GM19438 (cell line): ENCODE results near the gene SMIM41.

ENCODE experiments used
- ATAC-seq: cut with Tn5 transposase; IDR thresholded peaks from one replicate; pipeline ENCODE4 v1.9.1; 2021; ENCODE audit warnings: low read depth; ENCODE audit not compliant: unreplicated experiment

The SMIM41 gene

DNA sequence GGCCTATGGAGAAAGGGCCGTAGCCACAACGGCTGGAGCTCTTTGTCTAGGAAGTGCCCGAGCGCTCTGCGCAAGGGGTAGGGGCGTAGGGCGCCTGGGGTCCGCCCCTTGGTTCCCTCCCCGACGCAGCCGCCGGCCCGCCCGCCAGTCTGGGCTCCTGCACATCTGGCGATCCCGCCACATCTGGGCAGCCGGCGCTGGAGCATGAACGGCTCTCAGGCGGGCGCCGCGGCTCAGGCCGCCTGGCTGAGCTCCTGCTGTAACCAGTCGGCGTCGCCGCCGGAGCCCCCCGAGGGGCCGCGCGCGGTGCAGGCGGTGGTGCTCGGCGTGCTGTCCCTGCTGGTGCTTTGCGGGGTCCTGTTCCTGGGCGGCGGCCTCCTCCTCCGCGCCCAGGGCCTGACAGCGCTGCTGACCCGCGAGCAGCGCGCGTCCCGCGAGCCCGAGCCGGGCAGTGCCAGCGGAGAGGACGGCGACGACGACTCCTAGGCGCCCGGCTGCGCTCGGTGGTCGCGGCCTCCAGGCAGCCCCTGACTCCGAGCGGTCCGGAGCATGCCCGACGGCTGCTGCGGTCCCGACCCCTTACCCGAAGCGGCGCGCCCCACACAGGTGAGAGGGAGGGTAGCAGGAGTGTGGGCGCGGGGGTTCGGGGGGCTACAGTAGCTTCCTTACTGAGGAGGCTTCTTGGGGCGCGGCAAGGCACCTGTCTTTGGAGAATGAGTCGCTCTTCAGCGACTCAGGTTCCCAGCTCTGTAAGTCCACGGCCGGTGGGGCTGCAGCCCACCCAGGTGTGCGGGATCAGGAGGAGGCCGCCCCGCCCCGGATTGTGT, at the start of gene SMIM41:
Gene SMIM41 (plus strand): TSS at position 129 of the 827 bp plus-strand sequence. CDS start 76 bp downstream, at position 205.
- ATAC-seq, result no peak

DNA sequence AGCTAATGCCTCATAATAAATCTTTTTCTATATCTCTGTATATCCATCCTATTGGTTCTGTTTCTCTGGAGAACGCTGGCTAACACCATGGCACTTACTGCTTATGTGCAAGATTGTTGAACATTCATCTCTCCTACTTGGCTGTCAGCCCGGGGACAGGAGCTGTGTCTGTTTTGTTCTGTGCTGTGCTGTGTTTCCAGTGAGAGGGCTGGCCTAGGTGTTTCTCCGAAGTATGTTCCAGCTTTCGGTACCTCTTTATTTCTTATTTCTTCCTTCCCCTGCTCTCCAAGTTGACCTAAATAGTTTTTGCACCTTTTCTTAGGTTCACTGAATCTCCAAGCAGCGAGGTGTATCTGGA, 47.1 kb upstream of the SMIM41 start:
- no peak for ATAC-seq

DNA sequence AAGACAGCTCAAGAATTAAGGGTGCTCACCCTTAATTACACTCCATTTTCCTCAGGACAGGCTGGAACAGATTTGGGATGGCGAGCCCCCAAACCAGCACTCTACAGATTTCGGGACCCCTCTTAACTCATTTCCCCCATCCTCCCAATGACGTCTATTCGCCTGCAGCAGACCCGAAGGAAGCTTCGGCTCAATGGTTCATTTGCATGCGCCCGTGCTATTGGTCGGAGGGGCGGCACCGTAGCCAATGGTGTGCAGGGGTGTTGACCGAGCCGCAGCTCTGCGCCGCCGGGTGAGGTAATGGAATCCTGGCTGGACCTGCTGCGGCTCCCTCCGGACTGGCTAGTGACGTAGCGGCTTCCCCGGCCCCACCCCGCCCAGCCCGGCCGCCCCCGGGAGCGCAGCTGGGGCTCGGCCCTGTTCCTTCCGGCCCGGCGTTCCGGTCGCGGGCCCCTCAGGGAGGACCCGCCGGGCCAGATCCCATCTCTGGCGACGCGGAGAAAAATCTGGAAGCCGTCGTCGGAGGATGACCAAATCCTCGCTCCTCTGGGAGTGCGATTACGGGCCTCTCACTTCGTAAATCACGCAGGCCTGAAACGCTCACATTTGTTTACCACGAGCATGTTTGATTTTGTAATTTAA, 46.6 kb upstream of the SMIM41 start:
- ATAC-seq, result peak; percentile 91

GRCh38 chr12:52033446-52034140, 45.9 kb upstream of the SMIM41 start:
- ATAC-seq, result no peak

DNA sequence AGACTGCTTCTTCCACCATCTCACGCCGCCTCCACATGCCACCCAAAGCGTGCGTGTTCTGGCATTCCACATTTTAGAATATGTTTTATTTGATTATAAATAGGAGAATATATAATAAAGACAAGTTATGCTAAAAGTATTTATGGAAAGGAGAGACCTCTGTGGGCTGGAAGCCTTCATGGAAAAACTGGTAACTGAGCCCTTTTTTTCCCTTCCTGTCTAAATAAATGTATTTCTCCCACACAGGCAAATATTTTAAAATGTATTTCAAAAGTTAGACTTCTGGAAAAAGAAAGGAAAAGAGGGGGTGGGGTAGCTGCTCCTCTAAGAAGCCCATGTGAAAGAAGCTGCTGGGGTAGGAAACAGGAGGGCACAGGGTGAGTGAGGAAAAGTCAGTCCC, 44.3 kb upstream of the SMIM41 start:
- no peak for ATAC-seq

DNA sequence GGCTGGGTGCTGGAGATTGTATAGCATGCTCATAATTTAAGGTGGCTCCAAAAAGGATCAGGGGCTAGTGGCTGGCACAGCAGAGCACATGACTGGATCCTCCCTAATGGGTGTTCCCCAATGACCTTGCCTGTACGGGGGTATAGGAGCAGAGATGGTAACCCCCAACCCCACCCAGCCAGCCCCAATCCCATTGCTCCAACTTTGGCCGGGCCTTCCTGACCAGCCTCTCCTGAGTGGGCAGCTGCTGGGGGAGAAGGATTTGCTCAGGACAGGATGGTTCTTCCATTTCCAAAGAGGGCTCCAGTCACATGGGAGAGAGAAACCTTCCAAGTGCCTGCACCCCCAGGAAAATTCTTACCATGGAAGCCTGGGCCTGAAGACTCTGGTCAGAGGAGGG, 43.6 kb upstream of the SMIM41 start:
- no peak for ATAC-seq

GRCh38 chr12:52036587-52037171, 42.8 kb upstream of the SMIM41 start:
- no peak for ATAC-seq

DNA sequence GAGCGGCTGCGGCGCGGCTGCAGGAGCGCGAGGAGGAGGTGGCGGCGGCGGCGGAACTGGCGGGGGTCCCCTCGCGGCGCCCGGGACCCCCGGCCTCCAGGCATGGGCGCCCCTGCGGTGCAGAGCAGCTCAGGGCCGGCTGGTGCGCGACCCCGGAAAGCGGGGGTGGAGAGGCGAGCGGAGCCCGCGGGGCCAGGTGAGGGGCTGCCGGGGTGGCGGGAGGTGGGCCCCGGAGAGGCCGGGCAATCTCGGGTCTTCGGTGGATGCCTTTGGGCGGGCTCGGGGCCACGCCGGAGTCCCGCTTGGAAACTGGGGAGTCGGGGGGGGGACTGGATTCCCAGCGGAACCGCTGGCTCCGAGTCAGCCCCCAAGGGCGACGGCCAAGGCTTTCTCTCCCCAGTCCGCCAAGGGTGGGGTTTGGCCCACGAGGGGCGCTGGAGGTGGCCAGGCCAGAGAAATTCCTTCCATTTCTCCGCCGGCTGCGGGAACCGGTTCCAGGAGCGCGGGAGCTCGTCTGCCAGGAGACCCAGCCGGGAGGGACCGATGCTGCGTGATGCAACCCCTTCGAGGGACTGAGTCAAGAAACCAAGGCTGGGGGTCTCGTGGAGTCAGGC, 42.1 kb upstream of the SMIM41 start:
- ATAC-seq, result no peak

DNA sequence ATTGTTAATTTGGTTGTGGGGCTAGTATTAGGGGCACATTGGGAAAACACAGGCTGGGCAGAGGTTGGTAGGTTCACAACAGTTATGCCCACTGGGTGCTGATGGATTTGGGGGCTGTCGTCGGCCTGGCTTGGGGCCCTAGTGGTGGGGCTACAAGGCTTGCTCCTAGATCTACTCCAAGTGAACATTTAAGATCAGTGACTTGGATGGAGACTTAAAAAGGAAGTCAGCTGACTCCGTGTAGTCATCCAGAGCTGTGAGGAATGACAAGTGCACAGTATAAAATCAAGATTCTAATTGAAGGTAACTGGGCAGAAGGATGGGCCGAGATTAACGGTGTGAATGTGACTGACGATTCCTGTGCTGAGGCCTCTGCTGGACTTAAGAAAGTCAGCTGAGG, 41.1 kb upstream of the SMIM41 start:
- no peak for ATAC-seq

- ATAC-seq, result no peak
Measured at GRCh38 chr12:52041035-52041434, 38.5 kb upstream of the SMIM41 start.

DNA sequence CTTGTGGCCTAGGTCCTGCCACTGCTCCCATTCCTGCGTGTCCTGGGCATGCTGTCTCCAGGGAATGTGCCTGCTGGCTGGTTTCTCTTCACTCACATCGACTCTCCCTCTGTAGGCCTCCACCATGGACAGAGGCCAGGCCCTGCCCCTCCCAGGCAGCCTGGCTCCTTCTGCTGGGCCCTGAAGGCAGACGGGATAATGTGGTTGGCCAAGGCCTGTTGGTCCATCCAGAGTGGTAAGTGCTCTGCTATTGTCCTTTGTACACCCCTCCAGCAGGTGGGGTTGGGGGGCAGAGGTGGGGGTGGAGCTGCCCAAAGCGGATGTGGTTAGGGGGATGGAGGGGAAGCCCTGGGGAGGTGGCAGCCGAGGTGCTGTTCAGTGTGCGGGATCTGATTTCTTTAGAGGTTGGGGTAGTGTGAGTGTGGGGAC, 37.8 kb upstream of the SMIM41 start:
- no peak for ATAC-seq

GRCh38 chr12:52042706-52043385, 36.7 kb upstream of the SMIM41 start:
- ATAC-seq, result no peak

GRCh38 chr12:52043386-52044212, 35.9 kb upstream of the SMIM41 start:
- ATAC-seq, result no peak

DNA sequence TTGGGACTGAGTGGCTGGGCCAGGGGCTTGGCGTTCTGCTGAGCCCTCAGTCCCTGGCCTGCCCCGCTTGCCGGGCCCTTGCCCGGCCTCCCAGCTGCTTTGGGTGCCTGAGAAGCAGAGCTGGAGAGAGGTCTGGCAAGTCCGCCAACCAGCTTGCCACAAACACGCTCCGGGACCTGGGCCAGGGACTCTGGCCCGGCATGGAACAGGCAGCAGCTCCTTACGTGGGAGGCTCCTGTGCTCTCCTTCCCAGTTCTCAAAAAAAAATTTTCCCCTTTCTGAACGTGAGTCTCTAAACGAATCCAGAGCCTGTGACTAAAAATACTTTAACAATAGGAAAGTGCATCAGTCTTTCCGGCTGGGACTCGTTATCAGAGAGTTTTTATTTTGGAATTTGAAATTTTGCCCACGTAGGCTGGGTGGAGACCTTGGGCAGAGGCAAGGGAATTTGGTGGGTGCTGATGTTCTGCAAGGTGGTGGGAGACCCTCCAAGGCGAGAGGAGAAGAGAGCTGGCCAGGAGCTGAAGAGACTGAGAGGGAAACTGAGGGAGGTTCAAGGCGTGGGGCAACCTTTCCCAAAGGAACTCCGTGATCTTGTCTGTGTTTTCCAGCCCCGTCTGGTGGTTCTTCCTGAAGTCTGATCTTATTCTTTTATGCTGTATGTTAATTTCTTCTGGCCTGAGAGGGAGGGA, 35.1 kb upstream of the SMIM41 start:
- no peak for ATAC-seq

- ATAC-seq, result no peak
Measured at GRCh38 chr12:52045794-52046199, 33.7 kb upstream of the SMIM41 start.

DNA sequence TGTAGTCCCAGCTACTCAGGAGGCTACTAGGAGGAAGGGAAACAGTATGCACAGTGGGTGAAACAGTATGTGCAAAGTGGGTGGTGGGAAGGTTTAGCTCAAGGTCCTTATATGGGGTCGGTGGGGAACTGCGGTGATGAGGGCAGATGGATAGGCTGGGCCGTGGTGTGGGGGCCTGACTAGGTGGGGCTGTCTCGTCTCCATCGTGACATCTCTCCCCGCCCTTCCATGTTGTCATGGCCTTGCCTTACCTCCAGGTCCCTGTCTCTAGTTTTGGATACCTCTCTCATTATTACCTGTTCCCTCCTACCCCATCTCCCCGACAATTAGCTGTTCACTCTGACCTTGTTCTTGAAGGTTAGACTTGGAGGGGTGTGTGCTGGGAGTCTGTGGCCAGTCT, 32.6 kb upstream of the SMIM41 start:
- ATAC-seq, result no peak

GRCh38 chr12:52049286-52049685, 30.2 kb upstream of the SMIM41 start:
- no peak for ATAC-seq

DNA sequence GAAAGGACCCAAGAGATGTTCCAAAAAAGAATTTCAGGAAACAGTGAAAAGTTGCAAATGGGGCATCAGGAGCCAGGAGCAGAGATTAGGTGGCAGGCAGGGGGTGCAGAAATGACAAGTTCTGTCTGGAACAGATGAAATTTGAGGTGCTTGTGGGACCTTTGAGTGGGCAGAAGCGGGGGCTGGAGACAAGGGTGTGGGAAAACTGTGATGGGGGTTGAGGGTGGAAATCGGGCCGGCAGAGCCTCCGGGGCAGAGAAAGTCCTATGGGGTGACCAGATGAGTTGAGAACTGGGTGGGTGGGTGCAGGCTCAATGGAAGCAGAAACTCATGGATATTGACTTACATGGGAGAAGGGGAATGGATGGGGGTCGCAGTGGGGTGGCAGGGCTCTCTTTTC, 29.8 kb upstream of the SMIM41 start:
- no peak for ATAC-seq
